IMR-90 (cell line): ENCODE measurements around the gene CHD9. TPM values are rescaled to one million over a fixed set of nuclear protein-coding genes. Genes with fewer than 3 reads are reported as not detected.
A peak's percentile ranks its signal among the peaks of the same experiment; 100 is the strongest.

ENCODE experiments used
- ATAC-seq: fragments of 200-7000 bp; cut with Tn5 transposase; 2 replicates; pipeline ENCODE4 v1.9.1; 2020; ENCODE audit warnings: low read depth, mild to moderate bottlenecking, moderate library complexity
- BruUV-seq: library from RNA; stranded (reverse); fragments of 400-500 nt; replicated peaks from 2 replicates; lab custom pipeline; 2021; lab: Mats Ljungman, UMichigan
- CTCF ChIA-PET: fragments of 300-600 bp; formaldehyde crosslinking; extraction: SDS; loops from one replicate; lab custom pipeline; 2021; ENCODE audit warnings: antibody characterized with exemption; lab: Yijun Ruan, JAX
- POLR2A ChIA-PET: fragments of 300-600 bp; sonication (Branson Sonifier 250); formaldehyde crosslinking; loops from one replicate; lab custom pipeline; 2022; ENCODE audit warnings: antibody characterized with exemption; ENCODE audit not compliant: unreplicated experiment; lab: Charles Lee
- DNase-seq: peaks from one replicate; pipeline ENCODE4 v3.0.0; 2013
- H2AFZ ChIP-seq: replicated peaks from 2 replicates; pipeline ENCODE3; 2013; ENCODE audit warnings: low read length, mild to moderate bottlenecking; ENCODE audit not compliant: poor library complexity
- H2AK5ac ChIP-seq: 2 replicates; pipeline ENCODE4 v1.6.1; 2013; ENCODE audit warnings: low read depth, low read length, inconsistent platforms
- H2AK9ac ChIP-seq: replicated peaks from 2 replicates; pipeline ENCODE3; 2013; ENCODE audit warnings: mild to moderate bottlenecking, low read depth, low read length, moderate library complexity; ENCODE audit not compliant: poor library complexity
- H2BK120ac ChIP-seq: 2 replicates; pipeline ENCODE4 v1.6.1; 2013; ENCODE audit warnings: low read depth, low read length, inconsistent platforms
- H2BK15ac ChIP-seq: 3 replicates; pipeline ENCODE4 v1.6.1; 2013; ENCODE audit warnings: low read depth, low read length, inconsistent platforms
- H2BK20ac ChIP-seq: 2 replicates; pipeline ENCODE4 v1.6.1; 2013; ENCODE audit warnings: low read depth, mild to moderate bottlenecking, inconsistent platforms, low read length, moderate library complexity
- H2BK5ac ChIP-seq: 2 replicates; pipeline ENCODE4 v1.6.1; 2013; ENCODE audit warnings: mild to moderate bottlenecking, low read depth, low read length, inconsistent platforms; ENCODE audit not compliant: poor library complexity, severe bottlenecking
- H3K14ac ChIP-seq: replicated peaks from 2 replicates; pipeline ENCODE4 v1.6.1; 2013; ENCODE audit warnings: low read depth, low read length, inconsistent platforms
- H3K18ac ChIP-seq: 2 replicates; pipeline ENCODE4 v1.6.1; 2013; ENCODE audit warnings: low read depth, low read length, control low read depth
- H3K23ac ChIP-seq: 2 replicates; pipeline ENCODE4 v1.6.1; 2013; ENCODE audit warnings: low read depth, low read length, inconsistent platforms
- H3K27ac ChIP-seq: 2 replicates; pipeline ENCODE4 v1.5.1; 2013; ENCODE audit warnings: mild to moderate bottlenecking, control low read depth, low read length; ENCODE audit not compliant: insufficient read depth
- H3K27me3 ChIP-seq: 2 replicates; pipeline ENCODE4 v1.6.1; 2013; ENCODE audit warnings: low read length; ENCODE audit not compliant: control insufficient read depth, insufficient read depth
- H3K36me3 ChIP-seq: 2 replicates; pipeline ENCODE4 v1.6.1; 2013; ENCODE audit warnings: low read length, mixed read lengths; ENCODE audit not compliant: control insufficient read depth, insufficient read depth
- H3K4ac ChIP-seq: 2 replicates; pipeline ENCODE4 v1.6.1; 2013; ENCODE audit warnings: low read depth, low read length, inconsistent platforms
- H3K4me1 ChIP-seq: 2 replicates; pipeline ENCODE4 v1.6.1; 2013; ENCODE audit warnings: low read length, mixed read lengths; ENCODE audit not compliant: control insufficient read depth, insufficient read depth
- H3K4me2 ChIP-seq: 2 replicates; pipeline ENCODE4 v1.6.1; 2013; ENCODE audit warnings: low read depth, mild to moderate bottlenecking, control low read depth, low read length, moderate library complexity
- H3K4me3 ChIP-seq: 2 replicates; pipeline ENCODE4 v1.5.1; 2013; ENCODE audit warnings: low read depth, mild to moderate bottlenecking, control low read depth, low read length, moderate library complexity; ENCODE audit not compliant: insufficient read depth
- H3K56ac ChIP-seq: 2 replicates; pipeline ENCODE4 v1.6.1; 2013; ENCODE audit warnings: low read length, inconsistent platforms; ENCODE audit not compliant: insufficient read depth; ENCODE audit errors: extremely low read depth
- H3K79me1 ChIP-seq, 2 experiments: 2 replicates each; pipeline ENCODE4 v1.6.1; 2013; ENCODE audit warnings: low read length in 2 of 2, inconsistent platforms in 1 of 2, low read depth in 1 of 2
- H3K9ac ChIP-seq: 2 replicates; pipeline ENCODE4 v1.6.1; 2013; ENCODE audit warnings: low read depth, low read length, control low read depth
- H3K9me1 ChIP-seq: 2 replicates; pipeline ENCODE4 v1.6.1; 2013; ENCODE audit warnings: low read length, inconsistent platforms; ENCODE audit not compliant: insufficient read depth
- H3K9me3 ChIP-seq: 2 replicates; pipeline ENCODE4 v1.6.1; 2013; ENCODE audit warnings: low read length; ENCODE audit not compliant: control insufficient read depth, insufficient read depth
- H4K20me1 ChIP-seq: 2 replicates; pipeline ENCODE4 v1.6.1; 2013; ENCODE audit warnings: low read length, inconsistent platforms; ENCODE audit not compliant: insufficient read depth
- H4K5ac ChIP-seq: 2 replicates; pipeline ENCODE4 v1.6.1; 2013; ENCODE audit warnings: mild to moderate bottlenecking, low read depth, low read length, control low read depth
- H4K8ac ChIP-seq, 2 experiments: 2 replicates each; pipeline ENCODE4 v1.6.1; 2013; ENCODE audit warnings: low read depth in 2 of 2, low read length in 2 of 2, control low read depth in 1 of 2, inconsistent platforms in 1 of 2
- H4K91ac ChIP-seq: 2 replicates; pipeline ENCODE4 v1.6.1; 2013; ENCODE audit warnings: low read depth, low read length, inconsistent platforms; ENCODE audit not compliant: insufficient read depth
- CEBPB ChIP-seq: IDR thresholded peaks from 2 replicates; pipeline ENCODE4 v1.6.1; 2012; ENCODE audit warnings: low read depth, low read length, improper control_type of control experiment
- RFX5 ChIP-seq: IDR thresholded peaks from 2 replicates; pipeline ENCODE4 v1.8.0; 2012; ENCODE audit warnings: low read depth, mild to moderate bottlenecking, low read length, moderate library complexity
- WGBS, 2 experiments: methylation state at CpG; one replicate each; pipeline versions ENCODE4 v1.1.5 to v1.1.7; 2013; ENCODE audit warnings: missing lambda C conversion rate in 2 of 2; ENCODE audit not compliant: insufficient read length in 1 of 2; ENCODE audit errors: extremely low coverage in 2 of 2; 5-methylcytosine and 5-hydroxymethylcytosine counted together
- dilution Hi-C: fragments of 300-500 bp; cut with HindIII; formaldehyde crosslinking; loops from one replicate; pipeline ENCODE4 v1.14.3; 2018; ENCODE audit warnings: low sequenced_read_pairs; ENCODE audit not compliant: unreplicated experiment
- in situ Hi-C: fragments of 300-500 bp; cut with MboI; formaldehyde crosslinking; loops from 3 replicates; pipeline ENCODE4 v1.14.3; 2019; ENCODE audit warnings: low sequenced_read_pairs, inconsistent platforms, mixed read lengths
- intact Hi-C: fragments of 100-400 bp; cut with micrococcal nuclease; formaldehyde crosslinking; loops from 2 replicates; pipeline ENCODE4 v1.10.0; 2022
- polyA plus RNA-seq, 3 experiments: library from polyadenylated mRNA; depleted of rRNA; stranded (reverse); fragments of >200 nt; gene quantifications; 2 replicates each; pipeline ENCODE4 v1.2.3, GENCODE V29; 2012; ENCODE audit warnings: low replicate concordance in 1 of 3
- total RNA-seq: library from RNA; depleted of rRNA; stranded (reverse); fragments of >200 nt; gene quantifications from 2 replicates; pipeline ENCODE4 v1.2.3, GENCODE V29; 2012
- TF ChIP-seq, protein P1 (sequence below): fragments of 150-350 bp; IDR thresholded peaks from 2 replicates; pipeline ENCODE4 v1.6.1; 2017; ENCODE audit warnings: mild to moderate bottlenecking, antibody characterized with exemption, low read length, low read depth
- TF ChIP-seq, protein P2 (sequence below): conservative IDR thresholded peaks from 2 replicates; pipeline ENCODE4 v1.5.1; 2012; ENCODE audit warnings: mild to moderate bottlenecking, low read depth, low read length, improper control_type of control experiment

The CHD9 gene
- total and polyA plus RNA-seq, 2 of the 4 experiments (the other 2 are of a cell fraction): 9.1 to 48.8 TPM

- H3K4ac ChIP-seq: no peak overlapping the region
- H3K9me3 ChIP-seq: no peaks in the 10 kb centered on the region
- TF ChIP-seq, protein P1, sequence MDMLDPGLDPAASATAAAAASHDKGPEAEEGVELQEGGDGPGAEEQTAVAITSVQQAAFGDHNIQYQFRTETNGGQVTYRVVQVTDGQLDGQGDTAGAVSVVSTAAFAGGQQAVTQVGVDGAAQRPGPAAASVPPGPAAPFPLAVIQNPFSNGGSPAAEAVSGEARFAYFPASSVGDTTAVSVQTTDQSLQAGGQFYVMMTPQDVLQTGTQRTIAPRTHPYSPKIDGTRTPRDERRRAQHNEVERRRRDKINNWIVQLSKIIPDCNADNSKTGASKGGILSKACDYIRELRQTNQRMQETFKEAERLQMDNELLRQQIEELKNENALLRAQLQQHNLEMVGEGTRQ: no peak
- TF ChIP-seq RFX5 (no peak), CEBPB (peak; percentile 60)
- TF ChIP-seq, protein P2, sequence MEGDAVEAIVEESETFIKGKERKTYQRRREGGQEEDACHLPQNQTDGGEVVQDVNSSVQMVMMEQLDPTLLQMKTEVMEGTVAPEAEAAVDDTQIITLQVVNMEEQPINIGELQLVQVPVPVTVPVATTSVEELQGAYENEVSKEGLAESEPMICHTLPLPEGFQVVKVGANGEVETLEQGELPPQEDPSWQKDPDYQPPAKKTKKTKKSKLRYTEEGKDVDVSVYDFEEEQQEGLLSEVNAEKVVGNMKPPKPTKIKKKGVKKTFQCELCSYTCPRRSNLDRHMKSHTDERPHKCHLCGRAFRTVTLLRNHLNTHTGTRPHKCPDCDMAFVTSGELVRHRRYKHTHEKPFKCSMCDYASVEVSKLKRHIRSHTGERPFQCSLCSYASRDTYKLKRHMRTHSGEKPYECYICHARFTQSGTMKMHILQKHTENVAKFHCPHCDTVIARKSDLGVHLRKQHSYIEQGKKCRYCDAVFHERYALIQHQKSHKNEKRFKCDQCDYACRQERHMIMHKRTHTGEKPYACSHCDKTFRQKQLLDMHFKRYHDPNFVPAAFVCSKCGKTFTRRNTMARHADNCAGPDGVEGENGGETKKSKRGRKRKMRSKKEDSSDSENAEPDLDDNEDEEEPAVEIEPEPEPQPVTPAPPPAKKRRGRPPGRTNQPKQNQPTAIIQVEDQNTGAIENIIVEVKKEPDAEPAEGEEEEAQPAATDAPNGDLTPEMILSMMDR: no peak
- H4K5ac ChIP-seq: no peak overlapping the region
- BruUV-seq: no TSS peak
- H2BK120ac ChIP-seq: no peak overlapping the region
- peaks cover 0 to 2% of the 10 kb centered on the region in 2 experiments; a peak in 1 of 4 replicates for H3K79me1 ChIP-seq
- no peak overlapping the region for H3K56ac ChIP-seq
- no peaks in the 10 kb centered on the region for H3K4me1 ChIP-seq
- no peak overlapping the region for H3K27ac ChIP-seq
- H3K4me2 ChIP-seq: no peak overlapping the region
- no peak overlapping the region for H2AFZ ChIP-seq
- ATAC-seq: no peak
- no peak overlapping the region for H2BK15ac ChIP-seq
- H3K27me3 ChIP-seq: no peaks in the 10 kb centered on the region
- no peak overlapping the region for H2AK9ac ChIP-seq
- H3K18ac ChIP-seq: no peak overlapping the region
- dilution Hi-C loops: no loop called here
- H3K36me3 ChIP-seq: peaks cover 39% of the 10 kb centered on the region
- no peaks in the 10 kb centered on the region for H4K20me1 ChIP-seq
- no peak overlapping the region for H3K9ac ChIP-seq
- H4K91ac ChIP-seq: no peak overlapping the region
- no peak overlapping the region for H3K23ac ChIP-seq
- no peak overlapping the region for H4K8ac ChIP-seq
- H2BK5ac ChIP-seq: no peak overlapping the region
- H3K4me3 ChIP-seq: no peak overlapping the region
- no peak overlapping the region for H3K14ac ChIP-seq
- DNase-seq: no peak
- intact Hi-C loops: no loop called here
- in situ Hi-C loops: no loop called here
- no peak overlapping the region for H2BK20ac ChIP-seq
- H2AK5ac ChIP-seq: no peak overlapping the region
- H3K9me1 ChIP-seq: no peaks in the 10 kb centered on the region
- ChIA-PET POLR2A (no interaction called here), CTCF (no interaction called here)
- WGBS, 2 experiments: no CpG with 5 or more reads among the region's 2 CpGs
Measured at GRCh38 chr16:53285236-53285635, 230.4 kb downstream of the CHD9 start.
